ENCODE results near the gene LPO. TPM values are rescaled to one million over a fixed set of nuclear protein-coding genes. Genes with fewer than 3 reads are reported as not detected.

The LPO gene
- total RNA-seq, 1 experiment from 2014 or later = 0.20 TPM

GRCh38 chr17:58244963-58245362 is 6.6 kb downstream of the LPO start (continued):
- no peak for TF ChIP-seq TCF7 (CRISPR knock-in tag; IDR thresholded peaks at IDR 0.05; ENCODE audit: low read depth)
- TF ChIP-seq PREB (CRISPR knock-in tag; IDR thresholded peaks at IDR 0.05; ENCODE audit: borderline replicate concordance) = no peak
- TF ChIP-seq KAT7 (CRISPR knock-in tag; IDR thresholded peaks at IDR 0.05; ENCODE audit: borderline replicate concordance) = no peak
- no peak for TF ChIP-seq FOXP1 (CRISPR knock-in tag; IDR thresholded peaks at IDR 0.05; ENCODE audit: borderline replicate concordance)
- TF ChIP-seq ZNF138 (CRISPR knock-in tag; conservative IDR thresholded peaks at IDR 0.05) = no peak
- TF ChIP-seq ATF2 (CRISPR knock-in tag; IDR thresholded peaks at IDR 0.05; ENCODE audit: borderline replicate concordance, low read depth) = no peak
- no peak for TF ChIP-seq FOXJ3 (CRISPR knock-in tag; IDR thresholded peaks at IDR 0.05; ENCODE audit: borderline replicate concordance)
- no peak for TF ChIP-seq E2F5 (CRISPR knock-in tag; IDR thresholded peaks at IDR 0.05)

- ChIA-PET CTCF (interaction anchor here (1.0 to 1.2 kb wide), 2 partner anchors 27 to 46 kb away, joined by 3 to 6 read pairs; partner anchors contain the start of gene MKS1), POLR2A (no interaction called here)
- Mint-ChIP-seq H3K27me3 (ENCODE audit: low read depth) (peaks cover 89% of the 10 kb centered on the region), H3K4me3 (no peak overlapping the region), H3K4me1 (peaks cover 11% of the 10 kb centered on the region), H3K9me3 (peaks cover 7% of the 10 kb centered on the region), H3K36me3 (peaks cover 5% of the 10 kb centered on the region), H3K27ac (no peak overlapping the region)
- TF ChIP-seq ZNF416 (CRISPR knock-in tag; IDR thresholded peaks at IDR 0.05) (no peak), HMGXB4 (CRISPR knock-in tag; IDR thresholded peaks at IDR 0.05) (no peak), E2F5 (CRISPR knock-in tag; IDR thresholded peaks at IDR 0.05) (no peak)
- DNase-seq (ENCODE audit: low spot score) (no peak), ATAC-seq (no peak)
Measured at GRCh38 chr17:58245428-58246103, 7.2 kb downstream of the LPO start.

GRCh38 chr17:58246104-58246740 is 7.8 kb downstream of the LPO start:
- Mint-ChIP-seq H3K27me3 (ENCODE audit: low read depth) (peaks cover 89% of the 10 kb centered on the region), H3K36me3 (peaks cover 5% of the 10 kb centered on the region), H3K4me3 (no peak overlapping the region), H3K27ac (no peak overlapping the region), H3K4me1 (peaks cover 11% of the 10 kb centered on the region), H3K9me3 (peaks cover 7% of the 10 kb centered on the region)
- ChIA-PET CTCF (interaction anchor here (2.3 kb wide), 1 partner anchor 46 kb away, joined by 16 read pairs; no protein-coding TSS in a partner anchor), POLR2A (no interaction called here)
- DNase-seq (ENCODE audit: low spot score) = no peak
- ATAC-seq = no peak
- TF ChIP-seq ZNF532 (CRISPR knock-in tag; IDR thresholded peaks at IDR 0.05; ENCODE audit: borderline replicate concordance) = no peak
- no peak for TF ChIP-seq ZNF219 (CRISPR knock-in tag; IDR thresholded peaks at IDR 0.05; ENCODE audit: borderline replicate concordance)
- no peak for TF ChIP-seq ATF2 (CRISPR knock-in tag; IDR thresholded peaks at IDR 0.05; ENCODE audit: borderline replicate concordance, low read depth)
- no peak for TF ChIP-seq FOXP1 (CRISPR knock-in tag; IDR thresholded peaks at IDR 0.05; ENCODE audit: borderline replicate concordance)
- no peak for TF ChIP-seq CBFB (CRISPR knock-in tag; IDR thresholded peaks at IDR 0.05; ENCODE audit: low read depth)
- TF ChIP-seq FOXP4 (CRISPR knock-in tag; IDR thresholded peaks at IDR 0.05) = no peak
- TF ChIP-seq CREM (CRISPR knock-in tag; IDR thresholded peaks at IDR 0.05) = no peak
